ENCODE data around the gene CLCN1. TPM values are rescaled to one million over a fixed set of nuclear protein-coding genes. Genes with fewer than 3 reads are reported as not detected.
A peak's percentile ranks its signal among the peaks of the same experiment; 100 is the strongest.

CLCN1 gene
- total RNA-seq, 1 donor from 2014 or later: not detected

- H3K27me3 ChIP-seq: no peaks in the 10 kb centered on the region
- H3K9me3 ChIP-seq: no peaks in the 10 kb centered on the region
- H3K36me3 ChIP-seq: no peaks in the 10 kb centered on the region
- H3K4me1 ChIP-seq: no peaks in the 10 kb centered on the region
- no peak for DNase-seq (ENCODE audit: extremely low spot score in 2 of 2)
- no peak overlapping the region for H3K27ac ChIP-seq
- TF ChIP-seq CTCF (IDR thresholded peaks at IDR 0.05) (no peak), POLR2AphosphoS5 (IDR thresholded peaks at IDR 0.05; ENCODE audit: insufficient read depth in 1 of 2, low read depth in 1 of 2) (no peak), POLR2A (IDR thresholded peaks at IDR 0.05) (no peak)
- H3K4me3 ChIP-seq: no peak overlapping the region
- intact Hi-C loops (cut with DNase I): loop anchor here (10.0 kb wide), 1 partner anchor 47 kb away; no protein-coding TSS in a partner anchor
Measured at GRCh38 chr7:143367972-143368371, 52.1 kb downstream of the CLCN1 start.

DNA sequence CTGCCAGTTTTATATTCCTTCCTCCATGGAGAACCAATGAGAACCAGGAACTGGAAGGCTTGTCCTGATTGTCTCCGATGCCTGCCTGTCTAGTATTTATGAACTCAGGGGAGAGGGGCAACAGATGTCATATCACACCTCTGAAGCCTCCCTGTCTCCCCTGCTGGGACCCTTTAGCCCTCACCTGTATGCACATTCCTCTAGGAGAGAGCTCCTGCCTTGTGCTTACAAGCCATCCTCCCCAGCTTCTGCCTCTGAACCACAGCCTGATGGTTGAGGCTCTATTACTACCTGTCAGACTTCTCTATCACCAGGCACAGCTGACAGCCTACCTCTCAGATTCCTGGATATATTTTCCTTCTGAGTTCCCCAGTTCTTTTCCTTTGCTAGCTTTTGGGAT, 52.5 kb downstream of the CLCN1 start:
- H3K4me3 ChIP-seq: no peak overlapping the region
- no peaks in the 10 kb centered on the region for H3K9me3 ChIP-seq
- no peak overlapping the region for H3K27ac ChIP-seq
- no peaks in the 10 kb centered on the region for H3K27me3 ChIP-seq
- DNase-seq (ENCODE audit: extremely low spot score in 2 of 2): no peak
- TF ChIP-seq POLR2AphosphoS5 (IDR thresholded peaks at IDR 0.05; ENCODE audit: insufficient read depth in 1 of 2, low read depth in 1 of 2): no peak
- TF ChIP-seq POLR2A (IDR thresholded peaks at IDR 0.05): no peak
- TF ChIP-seq CTCF (IDR thresholded peaks at IDR 0.05): no peak
- no peaks in the 10 kb centered on the region for H3K4me1 ChIP-seq
- intact Hi-C loops (cut with DNase I): loop anchor here (10.0 kb wide), 1 partner anchor 46 kb away; no protein-coding TSS in a partner anchor
- H3K36me3 ChIP-seq: no peaks in the 10 kb centered on the region

- intact Hi-C loops (cut with DNase I): loop anchor here (10.0 kb wide), 1 partner anchor 45 kb away; no protein-coding TSS in a partner anchor
- no peaks in the 10 kb centered on the region for H3K9me3 ChIP-seq
- H3K4me3 ChIP-seq: no peak overlapping the region
- no peak for DNase-seq (ENCODE audit: extremely low spot score in 2 of 2)
- H3K27ac ChIP-seq: no peak overlapping the region
- H3K4me1 ChIP-seq: no peaks in the 10 kb centered on the region
- H3K36me3 ChIP-seq: no peaks in the 10 kb centered on the region
- H3K27me3 ChIP-seq: no peaks in the 10 kb centered on the region
- TF ChIP-seq POLR2AphosphoS5 (IDR thresholded peaks at IDR 0.05; ENCODE audit: insufficient read depth in 1 of 2, low read depth in 1 of 2) (no peak), POLR2A (IDR thresholded peaks at IDR 0.05) (no peak), CTCF (IDR thresholded peaks at IDR 0.05) (no peak)
Measured at GRCh38 chr7:143369678-143370651, 54.1 kb downstream of the CLCN1 start.

GRCh38 chr7:143372070-143372469, 56.2 kb downstream of the CLCN1 start:
- no peak for TF ChIP-seq CTCF (IDR thresholded peaks at IDR 0.05)
- TF ChIP-seq POLR2AphosphoS5 (IDR thresholded peaks at IDR 0.05; ENCODE audit: insufficient read depth in 1 of 2, low read depth in 1 of 2): peak in 1 of 2 donors; percentile 40
- Histone ChIP-seq H3K4me1 (no peaks in the 10 kb centered on the region), H3K27me3 (no peaks in the 10 kb centered on the region), H3K36me3 (no peaks in the 10 kb centered on the region), H3K27ac (no peak overlapping the region), H3K4me3 (no peak overlapping the region), H3K9me3 (no peaks in the 10 kb centered on the region)
- DNase-seq (ENCODE audit: extremely low spot score in 2 of 2): no peak
- intact Hi-C loops (cut with DNase I): no loop called here

Measured in vagina (tissue), 2 donors.